Cerebellar nuclear complex (tissue), 1 donor: ENCODE results near the gene UBAP2.
A peak's percentile ranks its signal among the peaks of the same experiment; 100 is the strongest.

ENCODE experiments used
- DNase-seq, 2 experiments: peaks; one replicate each; lab custom pipeline; 2025; lab: John Stamatoyannopoulos, UW

UBAP2 gene

GRCh38 chr9:34048727-34049629 is at the start of gene UBAP2:
TSS of gene UBAP2 (minus strand) at chr9:34048887. CDS start at chr9:34017148, 31,739 bp downstream.
- DNase-seq = peak; percentile 81 to 91

- DNase-seq = no peak
These were observed 49.6 kb upstream of the UBAP2 start for GRCh38 chr9:34098307-34098706.

GRCh38 chr9:34097865-34098264 is 49.2 kb upstream of the UBAP2 start:
- DNase-seq = no peak

GRCh38 chr9:34096751-34097150 is 48.1 kb upstream of the UBAP2 start:
- DNase-seq = no peak

GRCh38 chr9:34093578-34093977 is 44.9 kb upstream of the UBAP2 start:
- DNase-seq = no peak

- DNase-seq = no peak
These were observed 40.6 kb upstream of the UBAP2 start for GRCh38 chr9:34089311-34089710.

GRCh38 chr9:34087370-34087769 is 38.7 kb upstream of the UBAP2 start:
- no peak for DNase-seq

- no peak for DNase-seq
These were observed 38.2 kb upstream of the UBAP2 start for GRCh38 chr9:34086864-34087263.

GRCh38 chr9:34085581-34086500 is 37.2 kb upstream of the UBAP2 start:
- no peak for DNase-seq

GRCh38 chr9:34084562-34084961 is 35.9 kb upstream of the UBAP2 start:
- no peak for DNase-seq

GRCh38 chr9:34079181-34079580 is 30.5 kb upstream of the UBAP2 start:
- DNase-seq = no peak

- no peak for DNase-seq
These were observed 24.3 kb upstream of the UBAP2 start for GRCh38 chr9:34072868-34073590.

- no peak for DNase-seq
These were observed 23.7 kb upstream of the UBAP2 start for GRCh38 chr9:34072410-34072809.

- no peak for DNase-seq
These were observed 22.1 kb upstream of the UBAP2 start for GRCh38 chr9:34070606-34071324.

GRCh38 chr9:34069831-34070230 is 21.1 kb upstream of the UBAP2 start:
- DNase-seq = no peak

- DNase-seq = no peak
These were observed 16.9 kb upstream of the UBAP2 start for GRCh38 chr9:34065541-34065940.

GRCh38 chr9:34059954-34060353 is 11.3 kb upstream of the UBAP2 start:
- no peak for DNase-seq

- DNase-seq = no peak
These were observed 10.6 kb upstream of the UBAP2 start for GRCh38 chr9:34059281-34059680.

- no peak for DNase-seq
These were observed 1.1 kb upstream of the UBAP2 start for GRCh38 chr9:34049630-34050384.

GRCh38 chr9:34047864-34048726 is 592 bp downstream of the UBAP2 start:
- no peak for DNase-seq
